ENCODE measurements around the gene SOS1. TPM values are rescaled to one million over a fixed set of nuclear protein-coding genes. Genes with fewer than 3 reads are reported as not detected.

SOS1 gene
- total RNA-seq, 1 donor from 2014 or later = 35.3 TPM

GRCh38 chr2:39150890-39151497 lies 30.1 kb upstream of the SOS1 start:
- Mint-ChIP-seq H3K9me3 (ENCODE audit: unreplicated experiment) (no peaks in the 10 kb centered on the region), H3K4me1 (ENCODE audit: unreplicated experiment) (no peaks in the 10 kb centered on the region), H3K27me3 (ENCODE audit: unreplicated experiment) (no peaks in the 10 kb centered on the region), H3K4me3 (ENCODE audit: unreplicated experiment) (no peak overlapping the region), H3K36me3 (ENCODE audit: low read depth, unreplicated experiment) (no peaks in the 10 kb centered on the region), H3K27ac (ENCODE audit: unreplicated experiment) (no peak overlapping the region)
- no peak for TF ChIP-seq CTCF (IDR thresholded peaks at IDR 0.05; ENCODE audit: unreplicated experiment)
- no peak for DNase-seq (ENCODE audit: low spot score)

GRCh38 chr2:39150102-39150562 lies 29.3 kb upstream of the SOS1 start:
- Mint-ChIP-seq H3K9me3 (ENCODE audit: unreplicated experiment) (no peaks in the 10 kb centered on the region), H3K4me3 (ENCODE audit: unreplicated experiment) (no peak overlapping the region), H3K27ac (ENCODE audit: unreplicated experiment) (no peak overlapping the region), H3K36me3 (ENCODE audit: low read depth, unreplicated experiment) (no peaks in the 10 kb centered on the region), H3K4me1 (ENCODE audit: unreplicated experiment) (no peaks in the 10 kb centered on the region), H3K27me3 (ENCODE audit: unreplicated experiment) (no peaks in the 10 kb centered on the region)
- TF ChIP-seq CTCF (IDR thresholded peaks at IDR 0.05; ENCODE audit: unreplicated experiment) = no peak
- no peak for DNase-seq (ENCODE audit: low spot score)

DNA sequence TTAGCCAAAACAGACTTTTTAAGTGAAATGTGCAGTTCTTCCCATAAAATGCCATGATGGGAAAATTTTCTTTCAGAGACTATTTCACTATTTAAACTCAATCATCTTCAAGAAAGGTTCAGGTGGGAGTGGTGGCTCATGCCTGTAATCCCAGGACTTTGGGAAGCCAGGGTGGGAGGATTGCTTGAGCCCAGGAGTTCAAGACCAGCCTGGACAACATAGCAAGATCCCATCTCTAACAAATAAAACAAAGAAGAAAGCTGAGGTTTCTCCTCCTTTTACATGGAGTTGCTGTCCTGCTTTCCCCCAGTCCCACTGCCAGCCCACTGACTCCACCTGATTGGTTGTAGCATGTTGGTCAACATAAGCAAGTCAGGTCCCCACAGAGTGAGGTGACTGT lies 25.8 kb upstream of the SOS1 start:
- H3K4me1 Mint-ChIP-seq (ENCODE audit: unreplicated experiment) = no peaks in the 10 kb centered on the region
- no peaks in the 10 kb centered on the region for H3K36me3 Mint-ChIP-seq (ENCODE audit: low read depth, unreplicated experiment)
- no peak for TF ChIP-seq CTCF (IDR thresholded peaks at IDR 0.05; ENCODE audit: unreplicated experiment)
- no peak overlapping the region for H3K4me3 Mint-ChIP-seq (ENCODE audit: unreplicated experiment)
- H3K9me3 Mint-ChIP-seq (ENCODE audit: unreplicated experiment) = no peaks in the 10 kb centered on the region
- DNase-seq (ENCODE audit: low spot score) = no peak
- H3K27me3 Mint-ChIP-seq (ENCODE audit: unreplicated experiment) = no peaks in the 10 kb centered on the region
- H3K27ac Mint-ChIP-seq (ENCODE audit: unreplicated experiment) = no peak overlapping the region

DNA sequence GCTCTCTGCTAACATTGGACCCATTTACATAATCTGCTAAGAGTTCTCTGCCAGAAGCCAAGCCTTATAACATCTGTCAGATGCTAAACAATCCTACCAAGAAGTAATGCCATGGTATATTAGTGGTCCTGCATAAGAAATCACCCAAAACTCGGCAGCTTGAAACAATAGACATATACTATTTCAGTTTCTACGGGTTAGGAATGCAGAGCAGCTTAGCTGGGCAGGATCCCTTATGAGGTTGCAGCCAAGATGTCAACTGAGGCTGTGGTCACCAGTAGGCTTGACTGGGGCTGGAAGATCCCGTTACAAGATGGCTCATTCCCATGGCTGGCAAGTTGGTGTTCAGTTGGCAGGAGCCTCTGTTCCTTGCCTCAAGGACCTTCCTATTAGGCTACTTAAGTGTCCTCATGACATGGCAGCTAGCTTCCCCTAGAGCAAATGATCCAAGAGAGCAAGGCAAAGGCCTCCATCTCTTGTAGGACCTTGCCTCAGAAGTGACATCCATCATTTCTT lies 25.1 kb upstream of the SOS1 start:
- Mint-ChIP-seq H3K4me1 (ENCODE audit: unreplicated experiment) (no peaks in the 10 kb centered on the region), H3K27ac (ENCODE audit: unreplicated experiment) (no peak overlapping the region), H3K27me3 (ENCODE audit: unreplicated experiment) (no peaks in the 10 kb centered on the region)

More for the DNA sequence above, 25.1 kb upstream of the SOS1 start:
- Mint-ChIP-seq H3K4me3 (ENCODE audit: unreplicated experiment) (no peak overlapping the region), H3K9me3 (ENCODE audit: unreplicated experiment) (no peaks in the 10 kb centered on the region), H3K36me3 (ENCODE audit: low read depth, unreplicated experiment) (no peaks in the 10 kb centered on the region)
- DNase-seq (ENCODE audit: low spot score) = no peak
- TF ChIP-seq CTCF (IDR thresholded peaks at IDR 0.05; ENCODE audit: unreplicated experiment) = no peak
